Iris pigment epithelial cell (primary cell): ENCODE data around the gene NINJ2.
"Not testable (repeated sequence)": the region's sequence is repeated elsewhere in the genome, so short reads cannot be mapped to it uniquely, and the experiment has no call there.

Experiments used
- DNase-seq: peaks from one replicate; pipeline ENCODE4 v3.0.0-alpha.2; 2011; ENCODE audit warnings: low read depth

NINJ2 gene

GRCh38 chr12:663293-663871 lies at the start of gene NINJ2:
Gene NINJ2 (minus strand): TSS chr12:663445. CDS start chr12:663360, 85 bp downstream.
- no peak for DNase-seq

GRCh38 chr12:712172-712863 lies 49.1 kb upstream of the NINJ2 start:
- DNase-seq, result peak; percentile 47

- no peak for DNase-seq
Observed at GRCh38 chr12:709455-710020, 46.3 kb upstream of the NINJ2 start.

- DNase-seq, result not testable (repeated sequence)
Observed at GRCh38 chr12:708084-708483, 44.8 kb upstream of the NINJ2 start.

GRCh38 chr12:704516-705242 lies 41.4 kb upstream of the NINJ2 start:
- DNase-seq, result no peak

GRCh38 chr12:701896-702539 lies 38.8 kb upstream of the NINJ2 start:
- no peak for DNase-seq

GRCh38 chr12:700016-700415 lies 36.8 kb upstream of the NINJ2 start:
- no peak for DNase-seq

- not testable (repeated sequence) for DNase-seq
Observed at GRCh38 chr12:698222-698621, 35.0 kb upstream of the NINJ2 start.

GRCh38 chr12:697481-697880 lies 34.2 kb upstream of the NINJ2 start:
- no peak for DNase-seq

- DNase-seq, result peak; percentile 44
Observed at GRCh38 chr12:694734-695503, 31.7 kb upstream of the NINJ2 start.

- no peak for DNase-seq
Observed at GRCh38 chr12:693934-694533, 30.8 kb upstream of the NINJ2 start.

- no peak for DNase-seq
Observed at GRCh38 chr12:692274-692673, 29.0 kb upstream of the NINJ2 start.

- DNase-seq, result no peak
Observed at GRCh38 chr12:690466-690865, 27.2 kb upstream of the NINJ2 start.

GRCh38 chr12:685388-685787 lies 22.1 kb upstream of the NINJ2 start:
- DNase-seq, result peak; percentile 88

GRCh38 chr12:684416-684815 lies 21.2 kb upstream of the NINJ2 start:
- DNase-seq, result no peak

GRCh38 chr12:681568-682256 lies 18.5 kb upstream of the NINJ2 start:
- no peak for DNase-seq

- DNase-seq, result no peak
Observed at GRCh38 chr12:678747-679712, 15.8 kb upstream of the NINJ2 start.

GRCh38 chr12:675562-675961 lies 12.3 kb upstream of the NINJ2 start:
- DNase-seq, result no peak

GRCh38 chr12:674272-674781 lies 11.1 kb upstream of the NINJ2 start:
- DNase-seq, result no peak
